SK-N-SH (cell line): ENCODE results near the gene DENND2A.

Experiments
- CTCF ChIP-seq: fragments of 200-600 bp; sonication (generic); IDR thresholded peaks from 2 replicates; pipeline ENCODE4 v1.6.1; 2017; ENCODE audit warnings: antibody characterized with exemption, mild to moderate bottlenecking, moderate library complexity
- GABPA ChIP-seq: IDR thresholded peaks from 2 replicates; pipeline ENCODE4 v1.4.0; 2012; ENCODE audit warnings: low read depth, mild to moderate bottlenecking
- MAX ChIP-seq: IDR thresholded peaks from 2 replicates; pipeline ENCODE4 v1.4.0; 2012; ENCODE audit warnings: low read depth
- TAF1 ChIP-seq: IDR thresholded peaks from 2 replicates; pipeline ENCODE4 v1.6.1; 2012; ENCODE audit warnings: low read depth, mild to moderate bottlenecking, low read length, moderate library complexity, borderline replicate concordance
- TEAD4 ChIP-seq: IDR thresholded peaks from 2 replicates; pipeline ENCODE4 v1.4.0; 2012; ENCODE audit warnings: mild to moderate bottlenecking, borderline replicate concordance; ENCODE audit not compliant: insufficient read depth

GRCh38 chr7:140635345-140635744 lies 5.3 kb downstream of the DENND2A start:
- TF ChIP-seq CTCF: no peak
- TF ChIP-seq MAX: no peak
- TF ChIP-seq TEAD4: no peak
- TF ChIP-seq TAF1: no peak
- no peak for TF ChIP-seq GABPA
